ENCODE data around the gene EFNB2. TPM values are rescaled to one million over a fixed set of nuclear protein-coding genes. Genes with fewer than 3 reads are reported as not detected.

Gene EFNB2
- total RNA-seq, 1 experiment from 2014 or later, result 5.2 TPM

DNA sequence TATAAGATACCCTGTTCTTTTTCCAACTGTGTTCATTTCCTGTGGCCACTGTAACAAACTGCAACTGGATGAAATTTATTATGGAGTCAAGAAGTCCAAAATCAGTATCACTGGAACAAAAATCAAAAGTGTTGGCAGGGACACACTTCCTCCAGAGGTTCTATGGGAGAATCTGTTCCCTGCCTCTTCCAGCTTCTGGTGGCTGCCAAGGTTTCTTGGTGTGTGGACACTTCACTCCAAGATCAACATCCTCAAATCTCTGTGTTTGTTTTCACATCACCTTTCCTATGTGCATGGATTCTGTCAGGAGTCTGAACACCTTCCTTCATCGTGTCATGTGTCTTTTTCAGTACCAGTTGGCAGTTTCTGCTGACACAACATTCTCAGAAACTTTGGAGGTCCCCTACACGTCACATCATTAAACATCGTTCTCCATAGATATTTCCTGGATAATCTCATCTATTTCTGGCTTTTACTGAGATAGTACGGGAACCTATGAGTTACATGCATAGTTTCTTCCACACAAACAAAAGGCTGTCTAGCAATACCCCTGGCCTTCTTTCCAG, 15.2 kb upstream of the EFNB2 start:
- Histone ChIP-seq H3K27me3 (replicated peaks; ENCODE audit: insufficient read depth, low read depth, low read length, poor library complexity) (no peaks in the 10 kb centered on the region), H3K4me3 (ENCODE audit: low read depth, low read length, poor library complexity, severe bottlenecking) (no peak overlapping the region), H3K36me3 (ENCODE audit: insufficient read depth, low read length, poor library complexity, severe bottlenecking) (peaks cover 76% of the 10 kb centered on the region), H3K27ac (ENCODE audit: low read depth, low read length, poor library complexity, severe bottlenecking) (no peak overlapping the region), H3K9me3 (ENCODE audit: low read depth, low read length, poor library complexity, severe bottlenecking) (no peaks in the 10 kb centered on the region), H3K4me1 (ENCODE audit: insufficient read depth, low read length, poor library complexity, severe bottlenecking) (no peaks in the 10 kb centered on the region)
- POLR2A ChIA-PET (ENCODE audit: low non-redundant PET), result no interaction called here
- intact Hi-C loops (cut with micrococcal nuclease; ENCODE audit: unreplicated experiment), result no loop called here
- TF ChIP-seq EZH2 (IDR thresholded peaks at IDR 0.05; ENCODE audit: borderline replicate concordance, low read depth, low read length, poor library complexity, severe bottlenecking), result no peak
- TF ChIP-seq CTCF (conservative IDR thresholded peaks at IDR 0.05; ENCODE audit: low read depth, low read length), result no peak
- CTCF ChIA-PET, result no interaction called here
- DNase-seq (ENCODE audit: low spot score), result no peak
- BruUV-seq (replicated peaks), result no TSS peak

DNA sequence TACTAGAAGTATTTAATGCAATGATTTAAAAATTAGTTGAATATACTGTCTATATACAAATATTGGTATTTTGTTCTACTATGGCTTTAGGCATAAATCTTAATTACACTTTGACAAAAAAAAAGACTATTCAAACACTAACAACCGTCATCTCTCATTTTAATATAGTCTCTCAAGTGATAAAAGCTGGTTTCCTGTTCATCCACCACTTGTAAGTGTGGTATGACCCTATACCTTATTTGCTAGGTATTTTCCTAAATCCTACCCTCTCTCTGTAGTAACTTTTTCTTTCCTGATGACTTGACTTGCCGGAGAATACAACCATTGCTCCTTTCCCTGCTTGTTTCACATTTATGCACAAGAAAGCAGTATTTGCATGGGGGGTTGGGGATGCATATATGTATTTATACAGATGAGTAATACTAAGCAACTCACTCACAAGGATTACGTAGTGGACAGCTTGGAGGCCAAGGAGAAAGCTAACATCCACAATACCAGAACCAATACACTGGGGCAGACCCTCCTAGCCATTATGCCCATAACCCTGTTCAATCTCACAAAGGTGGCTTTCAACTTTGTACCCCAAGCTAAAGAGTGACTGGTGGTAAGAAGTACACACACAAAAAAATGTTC, 12.7 kb upstream of the EFNB2 start:
- Histone ChIP-seq H3K4me3 (ENCODE audit: low read depth, low read length, poor library complexity, severe bottlenecking) (no peak overlapping the region), H3K27me3 (replicated peaks; ENCODE audit: insufficient read depth, low read depth, low read length, poor library complexity) (no peaks in the 10 kb centered on the region), H3K36me3 (ENCODE audit: insufficient read depth, low read length, poor library complexity, severe bottlenecking) (peaks cover 62% of the 10 kb centered on the region), H3K4me1 (ENCODE audit: insufficient read depth, low read length, poor library complexity, severe bottlenecking) (no peaks in the 10 kb centered on the region), H3K27ac (ENCODE audit: low read depth, low read length, poor library complexity, severe bottlenecking) (no peak overlapping the region), H3K9me3 (ENCODE audit: low read depth, low read length, poor library complexity, severe bottlenecking) (no peaks in the 10 kb centered on the region)
- ChIA-PET CTCF (no interaction called here), POLR2A (ENCODE audit: low non-redundant PET) (no interaction called here)
- BruUV-seq (replicated peaks), result no TSS peak
- DNase-seq (ENCODE audit: low spot score), result no peak
- intact Hi-C loops (cut with micrococcal nuclease; ENCODE audit: unreplicated experiment), result no loop called here
- TF ChIP-seq CTCF (conservative IDR thresholded peaks at IDR 0.05; ENCODE audit: low read depth, low read length) (no peak), EZH2 (IDR thresholded peaks at IDR 0.05; ENCODE audit: borderline replicate concordance, low read depth, low read length, poor library complexity, severe bottlenecking) (no peak)

GRCh38 chr13:106541826-106542225, 6.4 kb upstream of the EFNB2 start:
- H3K4me3 ChIP-seq (ENCODE audit: low read depth, low read length, poor library complexity, severe bottlenecking), result no peak overlapping the region
- TF ChIP-seq CTCF (conservative IDR thresholded peaks at IDR 0.05; ENCODE audit: low read depth, low read length), result no peak
- no peak for TF ChIP-seq EZH2 (IDR thresholded peaks at IDR 0.05; ENCODE audit: borderline replicate concordance, low read depth, low read length, poor library complexity, severe bottlenecking)
- POLR2A ChIA-PET (ENCODE audit: low non-redundant PET), result no interaction called here
- no peaks in the 10 kb centered on the region for H3K9me3 ChIP-seq (ENCODE audit: low read depth, low read length, poor library complexity, severe bottlenecking)
- no TSS peak for BruUV-seq (replicated peaks)
- CTCF ChIA-PET, result no interaction called here
- H3K27ac ChIP-seq (ENCODE audit: low read depth, low read length, poor library complexity, severe bottlenecking), result no peak overlapping the region
- H3K4me1 ChIP-seq (ENCODE audit: insufficient read depth, low read length, poor library complexity, severe bottlenecking), result no peaks in the 10 kb centered on the region
- DNase-seq (ENCODE audit: low spot score), result no peak
- intact Hi-C loops (cut with micrococcal nuclease; ENCODE audit: unreplicated experiment), result no loop called here
- H3K36me3 ChIP-seq (ENCODE audit: insufficient read depth, low read length, poor library complexity, severe bottlenecking), result peaks cover 30% of the 10 kb centered on the region
- no peaks in the 10 kb centered on the region for H3K27me3 ChIP-seq (replicated peaks; ENCODE audit: insufficient read depth, low read depth, low read length, poor library complexity)
